Thyroid gland (tissue), 4 donors: ENCODE measurements around the gene PDE4DIP. TPM values are rescaled to one million over a fixed set of nuclear protein-coding genes. Genes with fewer than 3 reads are reported as not detected.
"Not testable (repeated sequence)": the region's sequence is repeated elsewhere in the genome, so short reads cannot be mapped to it uniquely, and the experiment has no call there.

Experiments used
- DNase-seq, 2 donors: peaks; one replicate each; pipeline ENCODE4 v3.0.0-alpha.2; 2019
- H3K27ac ChIP-seq, 3 donors: fragments of 200-600 bp; sonication (generic); 1 replicate in 2 of 3; 2 replicates in 1 of 3; pipeline ENCODE4 v1.5.1; 2016 to 2019; ENCODE audit warnings: mild to moderate bottlenecking in 1 of 3, moderate library complexity in 1 of 3
- H3K27me3 ChIP-seq: fragments of 200-600 bp; sonication (generic); one replicate; pipeline ENCODE4 v1.5.1; 2019
- H3K36me3 ChIP-seq, 2 donors: fragments of 200-600 bp; sonication (generic); one replicate each; pipeline ENCODE4 v1.5.1; 2016 to 2019
- H3K4me1 ChIP-seq, 2 donors: fragments of 200-600 bp; sonication (generic); one replicate each; pipeline ENCODE4 v1.5.1; 2017 to 2019
- H3K4me3 ChIP-seq, 3 donors: fragments of 200-600 bp; sonication (generic); replicated peaks in 1 of 3; 1 replicate in 2 of 3; 2 replicates in 1 of 3; pipeline ENCODE4 v1.5.1; 2016; ENCODE audit warnings: mild to moderate bottlenecking in 1 of 3
- H3K9me3 ChIP-seq: fragments of 200-600 bp; sonication (generic); one replicate; pipeline ENCODE4 v1.5.1; 2017
- POLR2A ChIP-seq, 2 donors: fragments of 450-650 bp; IDR thresholded peaks; one replicate each; pipeline ENCODE4 v1.6.1; 2017; ENCODE audit warnings: antibody characterized with exemption in 2 of 2, mild to moderate bottlenecking in 2 of 2, moderate library complexity in 1 of 2
- WGBS, 2 donors: methylation state at CpG; one replicate each; pipeline ENCODE4 v1.1.5; 2017; 5-methylcytosine and 5-hydroxymethylcytosine counted together
- intact Hi-C: fragments of 100-400 bp; cut with DNase I; formaldehyde crosslinking; loops from one replicate; pipeline ENCODE4 v1.15.1; 2023
- total RNA-seq, 4 donors: library from RNA; depleted of rRNA; stranded (reverse); fragments of >200 nt; gene quantifications; one replicate each; pipeline ENCODE4 v1.2.3, GENCODE V29; 2016
- TF ChIP-seq, protein P1 (sequence below), 6 experiments: fragments of 200-600 bp in 3 of 6; fragments of 450-650 bp in 3 of 6; sonication (generic) in 3 of 6; IDR thresholded peaks; one replicate each; pipeline ENCODE4 v1.5.1; 2016 to 2019; ENCODE audit warnings: antibody characterized with exemption in 6 of 6, mild to moderate bottlenecking in 2 of 6, inconsistent platforms in 1 of 6, moderate library complexity in 1 of 6

The PDE4DIP gene
- total RNA-seq, 4 donors from 2014 or later = 42.8 to 69.7 (median 57.0) TPM

- WGBS, 2 donors = 7% methylated on average over 11 of the region's 44 CpGs
- peak in 1 of 2 donors; percentile 78 for TF ChIP-seq POLR2A (IDR thresholded peaks at IDR 0.05)
- TF ChIP-seq, protein P1, sequence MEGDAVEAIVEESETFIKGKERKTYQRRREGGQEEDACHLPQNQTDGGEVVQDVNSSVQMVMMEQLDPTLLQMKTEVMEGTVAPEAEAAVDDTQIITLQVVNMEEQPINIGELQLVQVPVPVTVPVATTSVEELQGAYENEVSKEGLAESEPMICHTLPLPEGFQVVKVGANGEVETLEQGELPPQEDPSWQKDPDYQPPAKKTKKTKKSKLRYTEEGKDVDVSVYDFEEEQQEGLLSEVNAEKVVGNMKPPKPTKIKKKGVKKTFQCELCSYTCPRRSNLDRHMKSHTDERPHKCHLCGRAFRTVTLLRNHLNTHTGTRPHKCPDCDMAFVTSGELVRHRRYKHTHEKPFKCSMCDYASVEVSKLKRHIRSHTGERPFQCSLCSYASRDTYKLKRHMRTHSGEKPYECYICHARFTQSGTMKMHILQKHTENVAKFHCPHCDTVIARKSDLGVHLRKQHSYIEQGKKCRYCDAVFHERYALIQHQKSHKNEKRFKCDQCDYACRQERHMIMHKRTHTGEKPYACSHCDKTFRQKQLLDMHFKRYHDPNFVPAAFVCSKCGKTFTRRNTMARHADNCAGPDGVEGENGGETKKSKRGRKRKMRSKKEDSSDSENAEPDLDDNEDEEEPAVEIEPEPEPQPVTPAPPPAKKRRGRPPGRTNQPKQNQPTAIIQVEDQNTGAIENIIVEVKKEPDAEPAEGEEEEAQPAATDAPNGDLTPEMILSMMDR (IDR thresholded peaks at IDR 0.05) = peak in 1 of 6 experiments; percentile 34
- Histone ChIP-seq H3K4me3 (peak overlapping the region in 1 of 3 donors; percentile 44), H3K27ac (peak overlapping the region; percentile 67 to 71 (median 68))
- H3K36me3 ChIP-seq, intact Hi-C loops, H3K9me3 ChIP-seq, H3K27me3 ChIP-seq, H3K4me1 ChIP-seq: not testable (repeated sequence)
- DNase-seq = peak; percentile 86 to 87
These were observed 107.4 kb downstream of the PDE4DIP start for GRCh38 chr1:148951336-148952227.

DNA sequence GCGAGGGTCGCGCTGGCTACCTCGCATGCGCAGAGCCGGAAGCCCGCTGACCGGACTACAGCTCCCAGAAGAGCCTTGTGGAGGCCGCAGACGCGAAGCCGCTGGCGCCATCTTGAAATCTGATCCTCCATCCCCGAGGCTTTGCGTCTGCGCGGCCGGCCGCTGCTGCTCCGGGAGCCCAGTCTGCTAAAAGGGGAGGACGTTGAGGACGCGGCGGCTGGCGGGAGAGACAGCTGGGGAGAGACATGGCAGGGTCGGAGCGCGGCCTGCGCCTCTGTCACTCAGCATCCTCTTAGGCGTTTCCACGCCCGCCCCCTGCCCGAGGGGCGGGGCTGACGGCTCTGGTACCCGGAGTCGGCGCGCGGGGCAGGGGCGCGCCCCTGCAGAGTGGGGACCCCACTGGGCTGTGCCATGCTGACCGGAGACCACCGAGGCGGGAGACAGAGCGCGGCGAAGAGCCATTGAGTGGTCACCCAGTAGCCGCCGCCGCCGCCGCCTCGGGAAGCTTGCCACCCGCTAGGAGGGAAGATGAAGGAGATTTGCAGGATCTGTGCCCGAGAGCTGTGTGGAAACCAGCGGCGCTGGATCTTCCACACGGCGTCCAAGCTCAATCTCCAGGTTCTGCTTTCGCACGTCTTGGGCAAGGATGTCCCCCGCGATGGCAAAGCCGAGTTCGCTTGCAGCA lies 108.2 kb downstream of the PDE4DIP start:
- H3K36me3 ChIP-seq, intact Hi-C loops: not testable (repeated sequence)
- WGBS, 2 donors = no CpG with 5 or more reads among the region's 66 CpGs

DNA sequence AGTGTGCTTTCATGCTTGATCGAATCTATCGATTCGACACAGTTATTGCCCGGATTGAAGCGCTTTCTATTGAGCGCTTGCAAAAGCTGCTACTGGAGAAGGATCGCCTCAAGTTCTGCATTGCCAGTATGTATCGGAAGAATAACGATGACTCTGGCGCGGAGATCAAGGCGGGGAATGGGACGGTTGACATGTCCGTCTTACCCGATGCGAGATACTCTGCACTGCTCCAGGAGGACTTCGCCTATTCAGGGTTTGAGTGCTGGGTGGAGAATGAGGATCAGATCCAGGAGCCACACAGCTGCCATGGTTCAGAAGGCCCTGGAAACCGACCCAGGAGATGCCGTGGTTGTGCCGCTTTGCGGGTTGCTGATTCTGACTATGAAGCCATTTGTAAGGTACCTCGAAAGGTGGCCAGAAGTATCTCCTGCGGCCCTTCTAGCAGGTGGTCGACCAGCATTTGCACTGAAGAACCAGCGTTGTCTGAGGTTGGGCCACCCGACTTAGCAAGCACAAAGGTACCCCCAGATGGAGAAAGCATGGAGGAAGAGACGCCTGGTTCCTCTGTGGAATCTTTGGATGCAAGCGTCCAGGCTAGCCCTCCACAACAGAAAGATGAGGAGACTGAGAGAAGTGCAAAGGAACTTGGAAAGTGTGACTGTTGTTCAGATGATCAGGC lies 108.8 kb downstream of the PDE4DIP start:
- H3K4me3 ChIP-seq = peak overlapping the region in 2 of 3 donors; percentile 4 to 44
- H3K9me3 ChIP-seq, H3K36me3 ChIP-seq, intact Hi-C loops, H3K4me1 ChIP-seq, H3K27ac ChIP-seq, H3K27me3 ChIP-seq: not testable (repeated sequence)
- WGBS, 2 donors = 10 to 46% methylated on average over 6 to 22 of the region's 28 CpGs
- peak in 1 of 2 donors; percentile 1 for DNase-seq

More for the DNA sequence above, 108.2 kb downstream of the PDE4DIP start:
- H3K9me3 ChIP-seq, H3K4me1 ChIP-seq, H3K27me3 ChIP-seq: not testable (repeated sequence)
- H3K4me3 ChIP-seq = peak overlapping the region in 2 of 3 donors; percentile 4 to 44
- H3K27ac ChIP-seq = peak overlapping the region in 2 of 3 donors; percentile 30 to 71
- peak; percentile 86 to 88 for DNase-seq

DNA sequence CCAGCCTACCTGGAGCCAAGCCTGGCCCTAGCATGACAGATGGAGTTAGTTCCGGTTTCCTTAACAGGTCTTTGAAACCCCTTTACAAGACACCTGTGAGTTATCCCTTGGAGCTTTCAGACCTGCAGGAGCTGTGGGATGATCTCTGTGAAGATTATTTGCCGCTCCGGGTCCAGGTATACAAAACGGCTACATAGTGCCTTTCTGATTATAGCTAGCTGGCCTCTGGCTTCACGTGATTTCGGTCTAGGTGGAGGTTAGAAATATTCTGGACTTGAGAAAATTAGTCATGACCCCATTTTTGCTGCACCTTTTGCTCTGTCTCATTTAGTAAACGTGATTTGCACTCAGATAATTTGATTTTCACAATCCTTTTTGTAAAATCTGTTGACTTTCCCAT lies 109.5 kb downstream of the PDE4DIP start:
- H3K4me3 ChIP-seq = peak overlapping the region in 1 of 3 donors; percentile 17
- H3K36me3 ChIP-seq, H3K27me3 ChIP-seq, H3K9me3 ChIP-seq, H3K27ac ChIP-seq, DNase-seq, H3K4me1 ChIP-seq, intact Hi-C loops: not testable (repeated sequence)
- 66 to 71% methylated on average over 6 of the region's 7 CpGs for WGBS, 2 donors

GRCh38 chr1:148958343-148958742 lies 114.1 kb downstream of the PDE4DIP start:
- DNase-seq, intact Hi-C loops, H3K4me1 ChIP-seq, H3K27ac ChIP-seq, H3K4me3 ChIP-seq, H3K9me3 ChIP-seq, H3K36me3 ChIP-seq, H3K27me3 ChIP-seq: not testable (repeated sequence)

DNA sequence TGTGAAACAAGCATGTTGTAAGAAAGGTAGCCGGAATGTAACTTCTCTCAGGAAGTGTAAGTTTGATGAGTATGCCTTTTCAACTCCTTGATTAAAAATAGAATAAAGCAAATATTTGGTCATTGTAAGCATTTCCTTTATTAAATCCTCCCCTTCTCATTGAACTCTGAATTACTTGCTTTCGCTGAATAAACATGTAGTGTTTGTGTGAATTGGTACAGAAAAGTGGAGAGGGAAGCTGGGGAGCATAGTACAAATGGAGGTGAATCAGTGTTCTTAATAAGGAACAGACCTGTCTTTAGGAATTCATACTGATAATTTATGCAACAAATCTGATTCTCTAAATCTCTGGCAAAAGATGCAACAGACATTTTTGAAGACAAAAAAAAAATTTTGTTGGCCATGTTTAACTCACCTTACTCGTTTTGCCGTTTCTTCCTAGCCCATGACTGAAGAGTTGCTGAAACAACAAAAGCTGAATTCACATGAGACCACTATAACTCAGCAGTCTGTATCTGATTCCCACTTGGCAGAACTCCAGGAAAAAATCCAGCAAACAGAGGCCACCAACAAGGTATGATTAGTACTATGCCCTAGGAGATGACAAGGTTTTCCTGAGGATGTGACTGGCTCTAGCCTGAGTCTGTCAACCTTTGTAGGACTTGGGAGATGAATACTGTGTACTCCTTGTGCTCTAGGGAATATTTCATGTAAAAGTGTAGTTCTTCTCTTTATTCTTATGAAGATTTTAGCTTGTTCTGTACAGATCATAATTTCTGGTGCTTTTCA lies 116.2 kb downstream of the PDE4DIP start:
- H3K4me3 ChIP-seq, H3K36me3 ChIP-seq, H3K27ac ChIP-seq, H3K4me1 ChIP-seq, DNase-seq, intact Hi-C loops, H3K27me3 ChIP-seq, H3K9me3 ChIP-seq: not testable (repeated sequence)
- WGBS, 2 donors = 82 to 93% methylated on average over 1 of the region's 4 CpGs

DNA sequence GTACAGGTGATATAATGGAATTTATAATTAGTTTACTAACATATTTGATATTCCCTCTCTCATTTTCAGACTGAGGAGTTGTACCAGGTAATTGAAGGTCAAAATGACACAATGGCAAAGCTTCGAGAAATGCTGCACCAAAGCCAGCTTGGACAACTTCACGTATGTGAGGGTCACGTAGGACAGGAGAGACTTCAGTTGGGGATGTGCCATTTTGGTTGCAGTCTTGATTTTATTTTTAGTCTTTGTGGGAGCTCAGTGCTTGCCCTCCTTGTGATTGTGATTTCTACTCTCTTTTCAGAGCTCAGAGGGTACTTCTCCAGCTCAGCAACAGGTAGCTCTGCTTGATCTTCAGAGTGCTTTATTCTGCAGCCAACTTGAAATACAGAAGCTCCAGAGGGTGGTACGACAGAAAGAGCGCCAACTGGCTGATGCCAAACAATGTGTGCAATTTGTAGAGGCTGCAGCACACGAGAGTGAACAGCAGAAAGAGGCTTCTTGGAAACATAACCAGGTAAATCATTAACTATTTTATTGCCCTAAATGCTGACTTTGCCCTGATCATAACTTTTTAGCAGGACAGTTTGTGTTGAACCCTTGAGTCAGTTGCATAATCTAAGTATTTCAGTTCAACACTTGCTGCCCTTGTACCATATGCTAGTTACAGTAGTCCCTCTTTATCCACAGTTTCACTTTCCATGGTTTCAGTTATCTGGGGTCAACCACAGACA lies 118.1 kb downstream of the PDE4DIP start:
- H3K4me3 ChIP-seq, DNase-seq, H3K9me3 ChIP-seq, H3K4me1 ChIP-seq, H3K27ac ChIP-seq, H3K36me3 ChIP-seq, intact Hi-C loops, H3K27me3 ChIP-seq: not testable (repeated sequence)
- 100% methylated on average over 3 of the region's 6 CpGs; no CpG with 5 or more reads in 1 of the 2 donors for WGBS, 2 donors

GRCh38 chr1:148966084-148966483 lies 121.9 kb downstream of the PDE4DIP start:
- H3K27ac ChIP-seq, H3K4me3 ChIP-seq, H3K36me3 ChIP-seq, H3K9me3 ChIP-seq, DNase-seq, H3K27me3 ChIP-seq, H3K4me1 ChIP-seq, intact Hi-C loops: not testable (repeated sequence)
- WGBS, 2 donors = 0 to 23% methylated on average over 1 to 2 of the region's 2 CpGs

- H3K4me1 ChIP-seq, H3K27ac ChIP-seq, intact Hi-C loops, H3K9me3 ChIP-seq, H3K4me3 ChIP-seq, H3K27me3 ChIP-seq, H3K36me3 ChIP-seq, DNase-seq: not testable (repeated sequence)
- WGBS, 2 donors = 83 to 100% methylated on average over 1 to 2 of the region's 2 CpGs
These were observed 123.4 kb downstream of the PDE4DIP start for GRCh38 chr1:148967580-148967979.

DNA sequence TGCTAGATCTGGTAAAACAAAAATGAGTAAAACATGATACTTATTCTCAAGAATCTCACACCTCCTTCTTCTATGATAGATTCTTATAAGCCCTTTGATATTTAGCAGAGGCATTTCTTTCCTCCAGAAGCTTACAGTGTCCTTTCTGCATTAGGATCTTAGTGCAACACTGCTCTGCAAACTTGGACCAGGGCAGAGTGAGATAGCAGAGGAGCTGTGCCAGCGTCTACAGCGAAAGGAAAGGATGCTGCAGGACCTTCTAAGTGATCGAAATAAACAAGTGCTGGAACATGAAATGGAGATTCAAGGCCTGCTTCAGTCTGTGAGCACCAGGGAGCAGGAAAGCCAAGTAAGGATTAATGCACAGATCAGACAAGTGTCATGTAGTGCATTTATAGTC lies 124.5 kb downstream of the PDE4DIP start:
- H3K4me1 ChIP-seq, DNase-seq, H3K36me3 ChIP-seq, H3K27ac ChIP-seq, H3K27me3 ChIP-seq, H3K4me3 ChIP-seq, intact Hi-C loops, H3K9me3 ChIP-seq: not testable (repeated sequence)
- 96 to 100% methylated on average over 1 to 3 of the region's 3 CpGs for WGBS, 2 donors
